ENCODE measurements around the gene TNIK.

DNA sequence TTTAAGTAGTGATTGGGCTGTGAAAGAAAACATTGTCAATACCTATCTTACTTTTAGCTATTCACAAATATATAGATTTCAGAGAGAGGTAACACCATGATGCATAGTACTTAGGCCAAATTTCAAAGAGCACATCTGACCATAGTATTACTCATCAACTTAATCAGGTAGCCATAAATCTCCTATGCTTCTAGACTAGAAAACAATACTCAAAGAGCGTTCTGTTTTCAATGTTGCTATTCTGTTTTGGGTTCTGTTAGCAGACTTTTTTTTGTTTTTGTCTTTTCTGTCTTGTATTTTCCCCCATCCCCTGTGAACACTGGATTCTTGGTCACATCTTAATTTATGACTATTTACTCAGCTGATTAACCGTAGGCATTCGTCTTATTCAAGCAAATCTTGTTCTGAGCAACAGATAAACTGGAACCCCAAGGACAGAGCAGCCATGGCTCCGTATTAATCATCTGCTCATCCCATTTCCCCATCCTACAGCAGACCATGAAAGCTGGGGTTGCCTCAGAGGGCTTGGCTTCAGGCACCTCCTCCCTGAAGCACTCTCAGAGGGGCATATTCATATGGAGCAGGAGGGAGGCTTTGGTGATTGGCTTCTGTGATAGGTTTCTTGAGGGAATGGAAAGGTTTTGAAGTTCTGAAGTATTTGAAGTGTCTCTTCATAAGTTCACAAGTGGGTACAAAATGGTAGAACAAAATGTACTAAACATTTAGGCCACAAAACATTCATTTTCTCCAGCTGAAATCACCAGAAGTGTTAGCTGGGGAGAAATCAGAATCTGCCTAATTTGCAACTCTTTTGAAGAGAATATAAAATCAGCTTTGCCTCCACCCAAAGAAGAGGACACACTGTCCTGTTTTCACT, 105.3 kb downstream of the TNIK start:
- TF ChIP-seq, protein P1, sequence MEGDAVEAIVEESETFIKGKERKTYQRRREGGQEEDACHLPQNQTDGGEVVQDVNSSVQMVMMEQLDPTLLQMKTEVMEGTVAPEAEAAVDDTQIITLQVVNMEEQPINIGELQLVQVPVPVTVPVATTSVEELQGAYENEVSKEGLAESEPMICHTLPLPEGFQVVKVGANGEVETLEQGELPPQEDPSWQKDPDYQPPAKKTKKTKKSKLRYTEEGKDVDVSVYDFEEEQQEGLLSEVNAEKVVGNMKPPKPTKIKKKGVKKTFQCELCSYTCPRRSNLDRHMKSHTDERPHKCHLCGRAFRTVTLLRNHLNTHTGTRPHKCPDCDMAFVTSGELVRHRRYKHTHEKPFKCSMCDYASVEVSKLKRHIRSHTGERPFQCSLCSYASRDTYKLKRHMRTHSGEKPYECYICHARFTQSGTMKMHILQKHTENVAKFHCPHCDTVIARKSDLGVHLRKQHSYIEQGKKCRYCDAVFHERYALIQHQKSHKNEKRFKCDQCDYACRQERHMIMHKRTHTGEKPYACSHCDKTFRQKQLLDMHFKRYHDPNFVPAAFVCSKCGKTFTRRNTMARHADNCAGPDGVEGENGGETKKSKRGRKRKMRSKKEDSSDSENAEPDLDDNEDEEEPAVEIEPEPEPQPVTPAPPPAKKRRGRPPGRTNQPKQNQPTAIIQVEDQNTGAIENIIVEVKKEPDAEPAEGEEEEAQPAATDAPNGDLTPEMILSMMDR (IDR thresholded peaks at IDR 0.05; ENCODE audit: low read length): no peak
- no peak for TF ChIP-seq EZH2 (IDR thresholded peaks at IDR 0.05; ENCODE audit: borderline replicate concordance, low read length)

All from OCI-LY1 (cell line).